ENCODE results near the gene BRPF3. TPM values are rescaled to one million over a fixed set of nuclear protein-coding genes. Genes with fewer than 3 reads are reported as not detected.

The BRPF3 gene
- total RNA-seq, 4 donors from 2014 or later: 49.6 to 71.0 (median 65.0) TPM

GRCh38 chr6:36177166-36177565 is 19.4 kb upstream of the BRPF3 start:
- no peaks in the 10 kb centered on the region for H3K4me1 ChIP-seq
- no peak overlapping the region for H3K4me3 ChIP-seq
- peaks cover 0 to 6% (median 0%) of the 10 kb centered on the region in 4 donors for H3K9me3 ChIP-seq
- no peak for DNase-seq
- H3K36me3 ChIP-seq: no peaks in the 10 kb centered on the region
- no peaks in the 10 kb centered on the region for H3K27me3 ChIP-seq
- TF ChIP-seq CTCF (IDR thresholded peaks at IDR 0.05) (no peak), POLR2A (IDR thresholded peaks at IDR 0.05) (no peak)
- H3K27ac ChIP-seq: no peak overlapping the region

- TF ChIP-seq CTCF (IDR thresholded peaks at IDR 0.05) (no peak), POLR2A (IDR thresholded peaks at IDR 0.05) (no peak)
- no peaks in the 10 kb centered on the region for H3K36me3 ChIP-seq
- H3K27me3 ChIP-seq: no peaks in the 10 kb centered on the region
- peaks cover 0 to 6% (median 0%) of the 10 kb centered on the region in 4 donors for H3K9me3 ChIP-seq
- H3K4me3 ChIP-seq: no peak overlapping the region
- DNase-seq: no peak
- no peaks in the 10 kb centered on the region for H3K4me1 ChIP-seq
- H3K27ac ChIP-seq: no peak overlapping the region
Observed at GRCh38 chr6:36178544-36178943, 18.0 kb upstream of the BRPF3 start.

GRCh38 chr6:36180126-36180525 is 16.4 kb upstream of the BRPF3 start:
- no peak for TF ChIP-seq POLR2A (IDR thresholded peaks at IDR 0.05)
- TF ChIP-seq CTCF (IDR thresholded peaks at IDR 0.05): no peak
- H3K4me3 ChIP-seq: no peak overlapping the region
- H3K9me3 ChIP-seq: peaks cover 0 to 6% (median 0%) of the 10 kb centered on the region in 4 donors
- DNase-seq: no peak
- H3K36me3 ChIP-seq: no peaks in the 10 kb centered on the region
- no peak overlapping the region for H3K27ac ChIP-seq
- no peaks in the 10 kb centered on the region for H3K4me1 ChIP-seq
- no peaks in the 10 kb centered on the region for H3K27me3 ChIP-seq

- no peaks in the 10 kb centered on the region for H3K27me3 ChIP-seq
- no peaks in the 10 kb centered on the region for H3K36me3 ChIP-seq
- no peaks in the 10 kb centered on the region for H3K9me3 ChIP-seq
- TF ChIP-seq POLR2A (IDR thresholded peaks at IDR 0.05): no peak
- H3K27ac ChIP-seq: no peak overlapping the region
- H3K4me1 ChIP-seq: no peaks in the 10 kb centered on the region
- no peak for DNase-seq
- H3K4me3 ChIP-seq: no peak overlapping the region
Observed at GRCh38 chr6:36184311-36184710, 12.2 kb upstream of the BRPF3 start.

GRCh38 chr6:36186199-36186598 is 10.3 kb upstream of the BRPF3 start:
- no peaks in the 10 kb centered on the region for H3K9me3 ChIP-seq
- H3K36me3 ChIP-seq: no peaks in the 10 kb centered on the region
- H3K4me1 ChIP-seq: no peaks in the 10 kb centered on the region
- DNase-seq: no peak
- H3K4me3 ChIP-seq: no peak overlapping the region
- H3K27me3 ChIP-seq: no peaks in the 10 kb centered on the region
- no peak overlapping the region for H3K27ac ChIP-seq
- no peak for TF ChIP-seq POLR2A (IDR thresholded peaks at IDR 0.05)
- no peak for TF ChIP-seq CTCF (IDR thresholded peaks at IDR 0.05)

GRCh38 chr6:36187446-36187845 is 9.1 kb upstream of the BRPF3 start:
- Histone ChIP-seq H3K36me3 (no peaks in the 10 kb centered on the region), H3K4me1 (no peaks in the 10 kb centered on the region), H3K4me3 (no peak overlapping the region), H3K27me3 (no peaks in the 10 kb centered on the region), H3K9me3 (no peaks in the 10 kb centered on the region), H3K27ac (no peak overlapping the region)
- no peak for DNase-seq
- TF ChIP-seq POLR2A (IDR thresholded peaks at IDR 0.05) (no peak), CTCF (IDR thresholded peaks at IDR 0.05) (no peak)

All from Peyer's patch (tissue), 4 donors.